Measurements from ENCODE around the gene PSMB10. TPM values are rescaled to one million over a fixed set of nuclear protein-coding genes. Genes with fewer than 3 reads are reported as not detected.
A peak's percentile ranks its signal among the peaks of the same experiment; 100 is the strongest.

The PSMB10 gene
- total RNA-seq, 4 donors from 2014 or later: 62.0 to 106 (median 79.9) TPM

GRCh38 chr16:67961551-67961957 lies 24.9 kb upstream of the PSMB10 start:
- Histone ChIP-seq H3K4me1 (peaks cover 0 to 51% (median under 1%) of the 10 kb centered on the region in 4 donors), H3K36me3 (peaks cover 0 to 28% (median 0%) of the 10 kb centered on the region in 3 donors), H3K9me3 (no peaks in the 10 kb centered on the region), H3K27ac (peak overlapping the region in 2 of 4 donors; percentile 33 to 34), H3K27me3 (no peaks in the 10 kb centered on the region), H3K4me3 (no peak overlapping the region)
- no peak for TF ChIP-seq CTCF (IDR thresholded peaks at IDR 0.05)
- no peak for TF ChIP-seq POLR2A (IDR thresholded peaks at IDR 0.05)
- DNase-seq: peak in 2 of 3 donors; percentile 75 to 85

- no peaks in the 10 kb centered on the region for H3K27me3 ChIP-seq
- DNase-seq: no peak
- H3K4me1 ChIP-seq: peaks cover 0 to 33% (median 0%) of the 10 kb centered on the region in 4 donors
- H3K9me3 ChIP-seq: no peaks in the 10 kb centered on the region
- peaks cover 0 to 36% (median 0%) of the 10 kb centered on the region in 3 donors for H3K36me3 ChIP-seq
- H3K27ac ChIP-seq: peak overlapping the region; percentile 31 to 64 (median 51)
- H3K4me3 ChIP-seq: no peak overlapping the region
- TF ChIP-seq POLR2A (IDR thresholded peaks at IDR 0.05): no peak
- no peak for TF ChIP-seq CTCF (IDR thresholded peaks at IDR 0.05)
These were observed 23.1 kb upstream of the PSMB10 start for GRCh38 chr16:67959536-67960329.

GRCh38 chr16:67957622-67958021 lies 21.0 kb upstream of the PSMB10 start:
- H3K9me3 ChIP-seq: no peaks in the 10 kb centered on the region
- H3K4me1 ChIP-seq: peaks cover 0 to 21% (median 0%) of the 10 kb centered on the region in 4 donors
- H3K4me3 ChIP-seq: no peak overlapping the region
- H3K27ac ChIP-seq: no peak overlapping the region
- H3K27me3 ChIP-seq: no peaks in the 10 kb centered on the region
- TF ChIP-seq CTCF (IDR thresholded peaks at IDR 0.05) (no peak), POLR2A (IDR thresholded peaks at IDR 0.05) (no peak)
- no peak for DNase-seq
- peaks cover 0 to 44% (median 0%) of the 10 kb centered on the region in 3 donors for H3K36me3 ChIP-seq

- no peaks in the 10 kb centered on the region for H3K9me3 ChIP-seq
- H3K4me1 ChIP-seq: peaks cover 0 to 14% (median 0%) of the 10 kb centered on the region in 4 donors
- no peaks in the 10 kb centered on the region for H3K27me3 ChIP-seq
- no peak overlapping the region for H3K27ac ChIP-seq
- peaks cover 0 to 43% (median 0%) of the 10 kb centered on the region in 3 donors for H3K36me3 ChIP-seq
- no peak for DNase-seq
- no peak for TF ChIP-seq CTCF (IDR thresholded peaks at IDR 0.05)
- no peak for TF ChIP-seq POLR2A (IDR thresholded peaks at IDR 0.05)
- no peak overlapping the region for H3K4me3 ChIP-seq
These were observed 18.0 kb upstream of the PSMB10 start for GRCh38 chr16:67954421-67955196.

GRCh38 chr16:67953641-67954375 lies 17.2 kb upstream of the PSMB10 start:
- Histone ChIP-seq H3K9me3 (no peaks in the 10 kb centered on the region), H3K27me3 (no peaks in the 10 kb centered on the region), H3K4me1 (peaks cover 0 to 11% (median 0%) of the 10 kb centered on the region in 4 donors), H3K36me3 (peaks cover 0 to 43% (median 0%) of the 10 kb centered on the region in 3 donors), H3K27ac (no peak overlapping the region), H3K4me3 (no peak overlapping the region)
- no peak for DNase-seq
- no peak for TF ChIP-seq CTCF (IDR thresholded peaks at IDR 0.05)
- no peak for TF ChIP-seq POLR2A (IDR thresholded peaks at IDR 0.05)
